ENCODE measurements around the gene IVD. TPM values are rescaled to one million over a fixed set of nuclear protein-coding genes. Genes with fewer than 3 reads are reported as not detected.

IVD gene
- total and polyA plus RNA-seq, 4 donors, result 40.3 to 156 (median 94.4) TPM

DNA sequence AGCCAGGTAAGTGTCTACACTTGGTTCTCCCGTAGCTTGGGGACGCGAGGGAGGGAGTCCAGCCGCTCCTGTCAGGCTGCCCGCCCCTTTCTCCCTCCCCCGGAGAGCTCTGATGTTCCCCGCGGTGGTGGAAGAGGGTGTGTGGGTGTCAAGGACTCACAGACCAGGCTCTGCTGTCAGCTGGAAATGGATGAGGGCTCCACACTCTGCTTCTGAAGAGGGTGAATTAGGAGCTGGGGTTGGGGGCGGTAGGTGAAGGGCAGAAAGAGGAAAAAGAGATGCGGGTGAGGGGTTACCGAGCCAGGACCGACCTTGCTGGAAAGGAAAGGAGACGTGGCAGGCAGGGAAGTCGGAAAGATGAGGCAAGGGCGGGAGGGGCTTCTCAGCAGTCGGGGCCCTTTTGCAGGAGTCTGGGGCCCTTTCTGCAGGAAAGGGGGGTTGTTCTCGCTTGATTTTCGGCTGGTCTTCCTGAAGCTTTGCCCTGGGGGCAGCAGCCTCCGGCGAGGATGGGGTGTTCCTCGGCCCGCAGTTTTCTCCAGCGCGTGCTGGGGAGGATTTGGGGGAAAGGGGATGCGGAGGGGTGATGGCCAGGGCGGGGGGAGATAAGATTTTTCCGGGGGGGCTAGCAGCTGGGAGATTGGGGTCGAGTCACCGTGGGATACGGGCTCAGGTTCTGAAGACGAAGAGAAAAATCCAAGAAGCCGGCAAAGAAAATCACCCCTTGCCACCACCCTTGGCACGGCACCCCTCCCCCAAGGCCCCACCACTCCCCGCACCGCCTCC, 34.6 kb downstream of the IVD start:
- Histone ChIP-seq H3K9me3 (ENCODE audit: control insufficient read depth in 4 of 4, low read length in 3 of 4) (no peaks in the 10 kb centered on the region), H3K27me3 (ENCODE audit: control insufficient read depth in 4 of 4, insufficient read depth in 4 of 4, low read length in 3 of 4) (peaks cover 0 to 6% (median 0%) of the 10 kb centered on the region in 4 donors), H3K36me3 (ENCODE audit: control insufficient read depth in 4 of 4, insufficient read depth in 3 of 4, low read depth in 1 of 4, low read length in 3 of 4) (no peaks in the 10 kb centered on the region), H3K27ac (ENCODE audit: low read depth in 1 of 2, low read length in 2 of 2) (peak overlapping the region in 1 of 2 donors; percentile 23), H3K9ac (ENCODE audit: low read depth in 1 of 2, low read length in 2 of 2) (peak overlapping the region; percentile 19 to 48), H3K4me1 (ENCODE audit: control insufficient read depth in 4 of 4, insufficient read depth in 4 of 4, low read length in 3 of 4) (peaks cover 10 to 33% (median 24%) of the 10 kb centered on the region in 4 donors), H3K4me3 (ENCODE audit: low read depth in 1 of 3, low read length in 3 of 3) (peak overlapping the region in 2 of 3 donors; percentile 64 to 91)
- TF ChIP-seq, protein P1, sequence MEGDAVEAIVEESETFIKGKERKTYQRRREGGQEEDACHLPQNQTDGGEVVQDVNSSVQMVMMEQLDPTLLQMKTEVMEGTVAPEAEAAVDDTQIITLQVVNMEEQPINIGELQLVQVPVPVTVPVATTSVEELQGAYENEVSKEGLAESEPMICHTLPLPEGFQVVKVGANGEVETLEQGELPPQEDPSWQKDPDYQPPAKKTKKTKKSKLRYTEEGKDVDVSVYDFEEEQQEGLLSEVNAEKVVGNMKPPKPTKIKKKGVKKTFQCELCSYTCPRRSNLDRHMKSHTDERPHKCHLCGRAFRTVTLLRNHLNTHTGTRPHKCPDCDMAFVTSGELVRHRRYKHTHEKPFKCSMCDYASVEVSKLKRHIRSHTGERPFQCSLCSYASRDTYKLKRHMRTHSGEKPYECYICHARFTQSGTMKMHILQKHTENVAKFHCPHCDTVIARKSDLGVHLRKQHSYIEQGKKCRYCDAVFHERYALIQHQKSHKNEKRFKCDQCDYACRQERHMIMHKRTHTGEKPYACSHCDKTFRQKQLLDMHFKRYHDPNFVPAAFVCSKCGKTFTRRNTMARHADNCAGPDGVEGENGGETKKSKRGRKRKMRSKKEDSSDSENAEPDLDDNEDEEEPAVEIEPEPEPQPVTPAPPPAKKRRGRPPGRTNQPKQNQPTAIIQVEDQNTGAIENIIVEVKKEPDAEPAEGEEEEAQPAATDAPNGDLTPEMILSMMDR (IDR thresholded peaks at IDR 0.05; ENCODE audit: low read depth, low read length, missing input control), result no peak
- TF ChIP-seq EGR1 (IDR thresholded peaks at IDR 0.05; ENCODE audit: low read depth in 2 of 2) (no peak), ZBTB33 (IDR thresholded peaks at IDR 0.05) (no peak), TAF1 (conservative IDR thresholded peaks at IDR 0.05) (no peak), RAD21 (IDR thresholded peaks at IDR 0.05) (no peak), HNF4A (conservative IDR thresholded peaks at IDR 0.05) (no peak), GABPA (IDR thresholded peaks at IDR 0.05 in 1 of 2, conservative IDR thresholded peaks at IDR 0.05 in 1 of 2) (no peak)
- DNase-seq (ENCODE audit: low spot score), result no peak
- under 1% methylated on average over 35 of the region's 35 CpGs for WGBS

DNA sequence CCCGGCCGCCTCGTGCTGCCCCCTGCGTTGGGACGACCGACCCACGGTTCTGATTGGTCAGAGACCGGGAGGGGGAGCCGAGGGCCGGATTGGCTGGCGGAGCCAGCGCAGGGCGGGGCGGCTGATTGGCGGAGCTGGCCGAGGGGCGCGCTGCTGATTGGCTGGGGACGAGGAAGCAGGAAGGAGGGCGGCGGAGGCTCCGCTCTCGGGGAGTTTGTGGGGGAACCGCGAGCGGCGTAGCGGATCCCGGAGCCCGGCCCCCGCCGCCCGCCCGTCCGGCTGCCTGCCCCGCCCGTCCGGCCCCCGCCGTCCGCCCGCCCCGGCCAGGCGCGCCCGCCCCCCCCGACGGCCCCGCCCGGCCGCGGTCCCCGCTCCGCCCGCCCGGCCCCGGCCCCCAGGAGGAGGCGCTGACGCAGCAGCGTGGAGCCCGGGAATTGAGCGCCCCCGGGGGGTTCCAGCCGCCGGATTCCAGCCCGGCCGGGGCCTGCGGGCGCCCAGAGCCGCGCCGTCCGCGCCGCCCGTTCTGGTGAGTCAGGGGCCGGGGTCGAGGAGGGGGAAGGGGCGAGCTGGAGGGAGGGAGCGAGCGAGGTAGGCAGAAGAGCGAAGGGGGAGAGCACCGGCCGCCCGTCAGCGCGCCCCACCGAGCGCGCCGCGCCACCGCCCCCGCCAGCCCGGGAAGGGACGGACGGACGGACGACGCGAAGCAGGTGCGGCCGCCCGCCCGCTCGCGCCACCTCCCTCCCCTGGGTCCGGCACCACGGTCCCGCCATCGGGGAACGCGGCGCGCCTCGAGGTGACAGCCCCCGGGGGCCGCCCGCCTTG, 35.4 kb downstream of the IVD start, which contains the start of gene BAHD1:
Gene BAHD1, plus strand, starts transcription at position 211 of the 822 bp plus-strand sequence. CDS start 17,512 bp downstream, outside the sequence.
- Histone ChIP-seq H3K27me3 (ENCODE audit: control insufficient read depth in 4 of 4, insufficient read depth in 4 of 4, low read length in 3 of 4) (peaks cover 0 to 6% (median 0%) of the 10 kb centered on the region in 4 donors), H3K36me3 (ENCODE audit: control insufficient read depth in 4 of 4, insufficient read depth in 3 of 4, low read depth in 1 of 4, low read length in 3 of 4) (no peaks in the 10 kb centered on the region), H3K27ac (ENCODE audit: low read depth in 1 of 2, low read length in 2 of 2) (peak within 1 kb of the TSS; percentile 25 to 46), H3K9ac (ENCODE audit: low read depth in 1 of 2, low read length in 2 of 2) (peak within 1 kb of the TSS; percentile 26 to 48), H3K4me1 (ENCODE audit: control insufficient read depth in 4 of 4, insufficient read depth in 4 of 4, low read length in 3 of 4) (peaks cover 9 to 30% (median 23%) of the 10 kb centered on the region in 4 donors), H3K4me3 (ENCODE audit: low read depth in 1 of 3, low read length in 3 of 3) (peak within 1 kb of the TSS; percentile 58 to 91 (median 72)), H3K9me3 (ENCODE audit: control insufficient read depth in 4 of 4, low read length in 3 of 4) (no peaks in the 10 kb centered on the region)
- DNase-seq (ENCODE audit: low spot score), result peak; percentile 95
- WGBS, result under 1% methylated on average over 119 of the region's 119 CpGs
- TF ChIP-seq, protein P2, sequence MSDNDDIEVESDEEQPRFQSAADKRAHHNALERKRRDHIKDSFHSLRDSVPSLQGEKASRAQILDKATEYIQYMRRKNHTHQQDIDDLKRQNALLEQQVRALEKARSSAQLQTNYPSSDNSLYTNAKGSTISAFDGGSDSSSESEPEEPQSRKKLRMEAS (IDR thresholded peaks at IDR 0.05), result no peak
- TF ChIP-seq RXRA (IDR thresholded peaks at IDR 0.05), result no peak
- no peak for TF ChIP-seq JUND (IDR thresholded peaks at IDR 0.05)
- peak in 1 of 2 donors; percentile 52 for TF ChIP-seq GABPA (IDR thresholded peaks at IDR 0.05 in 1 of 2, conservative IDR thresholded peaks at IDR 0.05 in 1 of 2)
- peak; percentile 73 for TF ChIP-seq SP1 (IDR thresholded peaks at IDR 0.05)

Measured in liver (tissue), 9 donors.